Breast epithelium (tissue), 4 donors: Measurements from ENCODE around the gene TMEM41B. TPM values are rescaled to one million over a fixed set of nuclear protein-coding genes. Genes with fewer than 3 reads are reported as not detected.

Experiments
- DNase-seq, 2 donors: peaks; one replicate each; pipeline ENCODE4 v3.0.0-alpha.2; 2019; ENCODE audit warnings: low spot score in 2 of 2
- H3K27ac ChIP-seq, 2 donors: fragments of 200-600 bp; sonication (generic) in 1 of 2; one replicate each; pipeline ENCODE4 v1.5.1; 2016 to 2019; ENCODE audit warnings: mild to moderate bottlenecking in 1 of 2
- H3K27me3 ChIP-seq, 2 donors: fragments of 200-600 bp; sonication (generic) in 1 of 2; one replicate each; pipeline versions ENCODE4 v1.5.1 to v1.6.0; 2017 to 2019; ENCODE audit warnings: control low read depth in 1 of 2, mild to moderate bottlenecking in 1 of 2
- H3K36me3 ChIP-seq: fragments of 200-600 bp; one replicate; pipeline ENCODE4 v1.5.1; 2019
- H3K4me1 ChIP-seq, 2 donors: fragments of 200-600 bp; sonication (generic); one replicate each; pipeline ENCODE4 v1.5.1; 2016 to 2019; ENCODE audit warnings: control low read depth in 1 of 2
- H3K4me3 ChIP-seq, 3 donors: fragments of 200-600 bp; sonication (generic); 1 replicate in 2 of 3; 2 replicates in 1 of 3; pipeline ENCODE4 v1.5.1; 2016 to 2019; ENCODE audit warnings: mild to moderate bottlenecking in 3 of 3, moderate library complexity in 2 of 3
- H3K9me3 ChIP-seq, 2 donors: fragments of 200-600 bp; sonication (generic) in 1 of 2; one replicate each; pipeline ENCODE4 v1.5.1; 2016 to 2019; ENCODE audit warnings: control low read depth in 1 of 2
- CTCF ChIP-seq, 3 donors: fragments of 450-650 bp; IDR thresholded peaks; one replicate each; pipeline ENCODE4 v1.5.1; 2016 to 2017; ENCODE audit warnings: antibody characterized with exemption in 3 of 3, mild to moderate bottlenecking in 3 of 3, moderate library complexity in 3 of 3
- POLR2A ChIP-seq: fragments of 450-650 bp; IDR thresholded peaks from one replicate; pipeline ENCODE4 v1.6.1; 2016; ENCODE audit warnings: antibody characterized with exemption, mild to moderate bottlenecking, moderate library complexity
- POLR2AphosphoS5 ChIP-seq, 3 donors: sonication (generic); formaldehyde crosslinking; IDR thresholded peaks; one replicate each; pipeline ENCODE4 v1.6.1; 2017; ENCODE audit warnings: antibody characterized with exemption in 3 of 3
- intact Hi-C: fragments of 100-400 bp; cut with DNase I; formaldehyde crosslinking; loops from one replicate; pipeline ENCODE4 v1.15.1; 2023; ENCODE audit warnings: low total_unique reads
- total RNA-seq, 3 donors: library from RNA; depleted of rRNA; stranded (reverse); fragments of >200 nt; gene quantifications; one replicate each; pipeline ENCODE4 v1.1.0, GENCODE V29; 2016

Gene TMEM41B
- total RNA-seq, 3 donors from 2014 or later: 19.2 to 42.3 (median 38.0) TPM

DNA sequence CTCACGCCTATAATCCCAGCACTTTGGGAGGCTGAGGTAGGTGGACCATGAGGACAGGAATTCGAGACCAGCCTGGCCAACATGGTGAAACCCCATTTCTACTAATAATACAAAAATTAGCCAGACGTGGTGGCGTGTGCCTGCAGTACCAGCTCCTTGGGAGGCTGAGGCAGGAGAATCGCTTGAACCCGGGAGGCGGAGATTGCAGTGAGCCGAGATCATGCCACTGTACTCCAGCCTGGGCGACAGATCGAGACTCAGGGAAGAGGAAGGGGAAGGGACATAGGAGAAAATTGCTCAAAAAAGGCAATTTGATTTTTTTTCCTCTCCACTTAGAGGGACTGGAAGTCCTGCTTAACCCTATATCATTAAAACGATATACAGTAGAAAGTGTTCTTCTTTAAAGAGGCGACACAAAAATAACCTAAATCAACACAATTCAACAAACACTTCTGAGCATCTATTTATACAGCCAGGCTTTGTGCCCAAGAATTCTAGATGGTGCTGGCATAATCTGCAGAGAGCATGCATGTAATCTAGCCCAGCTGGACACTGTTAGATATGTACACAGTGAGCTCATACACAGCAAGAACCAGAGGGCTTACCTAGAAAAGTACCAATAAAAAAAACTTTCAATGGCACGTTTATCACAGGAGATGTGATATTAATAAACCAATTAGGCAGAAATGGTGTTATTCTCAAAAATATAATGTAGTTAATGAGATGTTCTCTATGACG lies 28.4 kb downstream of the TMEM41B start:
- H3K9me3 ChIP-seq: no peaks in the 10 kb centered on the region
- intact Hi-C loops: no loop called here
- no peaks in the 10 kb centered on the region for H3K4me1 ChIP-seq
- H3K36me3 ChIP-seq: peaks cover 4% of the 10 kb centered on the region
- TF ChIP-seq CTCF (IDR thresholded peaks at IDR 0.05) (no peak), POLR2A (no peak)
- no peak overlapping the region for H3K4me3 ChIP-seq
- H3K27ac ChIP-seq: no peak overlapping the region
- DNase-seq: no peak
- no peaks in the 10 kb centered on the region for H3K27me3 ChIP-seq

- DNase-seq: no peak
- Histone ChIP-seq H3K27me3 (no peaks in the 10 kb centered on the region), H3K36me3 (peaks cover 4% of the 10 kb centered on the region), H3K4me1 (no peaks in the 10 kb centered on the region), H3K27ac (no peak overlapping the region), H3K4me3 (no peak overlapping the region), H3K9me3 (no peaks in the 10 kb centered on the region)
- no peak for TF ChIP-seq CTCF (IDR thresholded peaks at IDR 0.05)
- no peak for TF ChIP-seq POLR2A
- TF ChIP-seq POLR2AphosphoS5 (IDR thresholded peaks at IDR 0.05): no peak
- intact Hi-C loops: no loop called here
These were observed 33.6 kb downstream of the TMEM41B start for GRCh38 chr11:9280655-9281301.

GRCh38 chr11:9277176-9277575 lies 37.2 kb downstream of the TMEM41B start:
- intact Hi-C loops: no loop called here
- Histone ChIP-seq H3K4me1 (no peaks in the 10 kb centered on the region), H3K27ac (no peak overlapping the region), H3K27me3 (no peaks in the 10 kb centered on the region), H3K36me3 (no peaks in the 10 kb centered on the region), H3K9me3 (no peaks in the 10 kb centered on the region), H3K4me3 (no peak overlapping the region)
- TF ChIP-seq POLR2A: no peak
- TF ChIP-seq CTCF (IDR thresholded peaks at IDR 0.05): no peak
- TF ChIP-seq POLR2AphosphoS5 (IDR thresholded peaks at IDR 0.05): no peak
- no peak for DNase-seq

GRCh38 chr11:9276571-9276970 lies 37.8 kb downstream of the TMEM41B start:
- Histone ChIP-seq H3K4me1 (no peaks in the 10 kb centered on the region), H3K27ac (no peak overlapping the region), H3K4me3 (no peak overlapping the region), H3K9me3 (no peaks in the 10 kb centered on the region), H3K27me3 (no peaks in the 10 kb centered on the region), H3K36me3 (no peaks in the 10 kb centered on the region)
- DNase-seq: no peak
- intact Hi-C loops: no loop called here
- TF ChIP-seq POLR2AphosphoS5 (IDR thresholded peaks at IDR 0.05) (no peak), POLR2A (no peak), CTCF (IDR thresholded peaks at IDR 0.05) (no peak)

GRCh38 chr11:9274499-9275258 lies 39.7 kb downstream of the TMEM41B start:
- Histone ChIP-seq H3K27me3 (no peaks in the 10 kb centered on the region), H3K4me3 (no peak overlapping the region), H3K9me3 (no peaks in the 10 kb centered on the region), H3K36me3 (no peaks in the 10 kb centered on the region), H3K27ac (no peak overlapping the region), H3K4me1 (no peaks in the 10 kb centered on the region)
- no peak for DNase-seq
- intact Hi-C loops: no loop called here
- no peak for TF ChIP-seq CTCF (IDR thresholded peaks at IDR 0.05)
- no peak for TF ChIP-seq POLR2A
- TF ChIP-seq POLR2AphosphoS5 (IDR thresholded peaks at IDR 0.05): no peak
